HCEC 1CT (cell line): Measurements from ENCODE around the gene CES5A.
A peak's percentile ranks its signal among the peaks of the same experiment; 100 is the strongest.
"Not testable (repeated sequence)": the region's sequence is repeated elsewhere in the genome, so short reads cannot be mapped to it uniquely, and the experiment has no call there.

Experiments
- DNase-seq: peaks from one replicate; pipeline ENCODE4 v3.0.0-alpha.2; 2017

Gene CES5A

DNA sequence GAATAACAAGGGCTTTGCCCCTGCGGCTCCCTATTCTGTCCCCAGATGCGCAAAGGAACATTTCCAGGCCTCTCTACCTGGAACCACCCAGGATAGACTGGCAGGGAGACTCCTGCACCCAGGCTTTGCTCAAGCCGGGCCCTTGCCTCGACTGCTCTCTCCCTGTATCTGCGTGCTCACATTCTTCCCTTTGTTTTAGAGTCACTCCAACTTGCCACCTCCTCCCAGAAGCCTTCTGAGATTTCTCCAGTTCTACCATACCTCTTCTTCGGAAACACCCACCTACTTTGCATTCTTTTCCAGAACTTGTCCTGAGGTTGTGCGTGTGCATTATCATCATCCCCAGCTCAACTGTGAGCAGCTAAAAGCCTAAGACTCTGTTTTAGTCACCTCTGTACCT, 3.0 kb downstream of the CES5A start:
- no peak for DNase-seq

DNA sequence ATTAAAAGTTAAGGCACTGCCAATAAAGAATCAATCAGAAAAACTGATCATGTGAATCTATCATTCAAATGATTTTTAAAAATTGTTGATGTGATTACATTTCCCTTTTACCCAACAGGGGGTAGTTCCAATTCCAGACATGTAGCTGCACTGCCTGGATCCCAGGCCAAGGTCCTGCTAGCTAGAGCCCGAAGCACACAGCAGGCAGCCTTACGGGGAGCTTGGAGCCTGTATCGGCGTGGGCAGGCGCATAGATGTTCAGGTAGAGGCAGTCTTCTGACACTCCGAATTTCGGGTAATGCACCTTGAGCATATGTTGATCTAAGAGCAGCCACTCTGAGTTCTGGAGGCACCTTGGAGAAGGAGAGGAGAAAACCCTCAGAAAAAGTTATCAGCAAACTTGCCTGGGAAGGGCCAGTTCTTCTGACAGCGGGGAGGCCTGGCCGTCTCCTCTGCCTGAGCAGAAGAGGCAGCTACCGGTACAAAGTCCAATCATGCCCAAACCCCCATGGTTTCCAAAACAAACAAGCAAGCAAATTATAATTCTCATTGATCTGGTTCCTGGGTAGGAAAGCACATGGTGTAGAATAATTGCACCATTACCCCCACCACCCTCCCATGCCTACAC, 3.6 kb downstream of the CES5A start:
- no peak for DNase-seq

GRCh38 chr16:55868980-55869379, 6.2 kb downstream of the CES5A start:
- no peak for DNase-seq

GRCh38 chr16:55868137-55868536, 7.0 kb downstream of the CES5A start:
- no peak for DNase-seq

DNA sequence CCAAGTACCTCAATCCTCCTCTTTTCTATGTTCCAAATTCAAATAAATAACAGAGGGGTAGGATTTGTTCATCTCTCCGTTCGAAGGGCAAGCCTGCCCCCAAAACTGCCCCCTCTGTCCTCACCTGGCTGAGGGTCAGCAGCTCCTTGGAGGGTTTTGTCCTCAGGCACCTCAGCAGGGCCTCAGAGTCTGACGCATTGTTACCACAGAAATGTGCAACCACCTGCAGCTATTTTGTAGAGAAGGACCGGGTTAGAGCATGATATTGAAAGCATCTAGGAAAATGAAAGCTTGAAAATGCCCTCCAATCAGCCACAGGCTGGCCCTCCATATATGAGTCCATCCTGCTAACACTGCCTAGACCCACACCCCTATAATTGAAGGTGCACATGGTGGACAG, 13.9 kb downstream of the CES5A start:
- DNase-seq: no peak

- DNase-seq: not testable (repeated sequence)
These were observed 17.5 kb downstream of the CES5A start for GRCh38 chr16:55857650-55858049.

DNA sequence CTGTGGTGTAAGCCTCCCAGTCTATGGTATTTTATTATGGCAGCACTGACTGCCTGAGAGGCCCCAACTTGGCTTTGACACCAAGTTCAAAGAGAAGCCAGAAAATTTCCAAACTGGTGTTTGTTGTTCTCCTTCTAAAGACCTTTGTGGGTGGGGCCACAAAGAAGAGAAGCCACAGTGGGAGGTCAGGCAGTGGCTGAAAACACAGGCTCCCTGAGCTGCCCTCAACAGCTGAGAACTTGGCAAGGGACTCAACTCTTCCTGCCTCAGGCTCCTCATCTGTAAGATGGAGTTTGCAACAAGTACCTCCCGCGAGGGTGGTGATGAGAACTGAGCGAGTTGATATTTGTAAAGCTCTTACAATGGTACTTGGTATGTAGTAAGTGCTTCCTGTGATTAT, 18.2 kb downstream of the CES5A start:
- DNase-seq: no peak

DNA sequence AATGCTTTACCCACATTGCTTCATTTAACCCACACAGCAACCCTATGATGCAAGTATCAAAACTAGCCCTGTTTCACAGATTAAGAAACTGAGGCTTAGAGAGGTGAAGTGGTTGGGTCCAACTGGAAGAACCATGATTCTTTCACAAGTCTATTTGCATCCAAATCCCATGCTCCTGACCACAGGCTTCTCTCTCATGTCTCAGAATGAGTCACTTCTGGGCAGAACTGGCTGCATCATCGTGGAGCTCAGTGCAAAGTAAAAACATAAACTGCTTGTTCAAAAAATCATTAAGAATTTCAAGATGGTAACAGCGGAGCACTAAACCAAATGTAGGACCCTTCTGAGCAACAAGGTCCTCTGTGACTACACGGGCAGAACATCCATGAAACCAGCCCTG, 22.1 kb downstream of the CES5A start:
- peak; percentile 6 for DNase-seq

GRCh38 chr16:55849536-55849935, 25.6 kb downstream of the CES5A start:
- no peak for DNase-seq

DNA sequence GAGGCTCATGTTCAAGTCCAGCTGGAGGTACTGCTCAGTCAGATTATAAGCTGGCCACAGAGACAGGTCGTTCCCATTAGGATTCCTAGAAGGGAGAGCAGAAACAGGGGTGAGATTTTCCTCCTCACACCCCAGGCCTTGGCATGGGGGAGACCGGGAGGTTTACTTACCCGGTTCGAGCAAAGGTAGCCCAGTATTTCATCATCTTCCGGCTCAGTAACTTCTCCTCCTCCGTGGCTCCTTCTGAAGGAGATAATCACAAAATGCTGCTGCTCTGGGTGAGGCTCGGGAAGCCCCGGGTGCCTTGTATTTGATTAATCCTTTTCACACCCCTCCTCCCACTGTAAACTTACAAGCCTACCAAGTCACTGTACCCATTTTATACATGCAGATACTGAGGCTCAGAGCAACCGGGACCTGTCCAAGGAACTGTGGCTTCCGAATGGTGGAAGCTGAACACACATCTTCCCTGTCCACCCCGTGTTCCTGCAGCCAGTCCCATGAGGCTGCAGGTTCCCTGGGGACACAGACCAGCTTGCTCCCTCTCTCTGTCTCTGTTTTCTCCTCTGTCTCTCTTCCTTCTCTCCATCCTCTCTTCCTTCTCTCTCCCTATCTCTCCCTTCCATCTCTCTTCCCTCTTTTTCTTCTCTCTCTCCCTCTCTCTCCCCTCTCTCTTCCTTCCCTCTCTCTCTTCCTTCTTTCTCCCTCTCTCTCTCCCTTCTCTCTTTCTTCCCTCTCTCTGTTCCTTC, 28.4 kb downstream of the CES5A start:
- no peak for DNase-seq

- no peak for DNase-seq
These were observed 32.1 kb downstream of the CES5A start for GRCh38 chr16:55843105-55843395.

- peak; percentile 47 for DNase-seq
These were observed 32.6 kb downstream of the CES5A start for GRCh38 chr16:55842369-55843104.

DNA sequence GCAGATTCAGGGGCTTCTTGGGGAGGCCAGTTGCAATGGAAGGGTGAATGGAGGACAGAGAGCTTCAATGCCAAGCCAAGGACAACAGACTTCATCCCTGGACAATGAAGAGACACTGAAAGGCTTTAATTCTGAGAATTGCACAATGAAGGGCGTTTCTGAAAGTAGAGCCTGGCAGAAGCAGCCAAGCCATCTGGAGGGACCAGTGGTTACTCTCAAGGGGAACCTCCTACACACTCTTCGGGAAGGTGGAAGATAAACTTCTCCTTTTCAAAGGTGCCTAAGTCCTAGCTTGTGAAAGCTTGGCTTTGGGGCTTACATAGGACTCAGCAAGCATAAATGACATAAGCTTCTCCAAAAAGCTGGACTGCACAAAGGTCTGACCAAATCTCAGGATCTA, 36.1 kb downstream of the CES5A start:
- DNase-seq: no peak

DNA sequence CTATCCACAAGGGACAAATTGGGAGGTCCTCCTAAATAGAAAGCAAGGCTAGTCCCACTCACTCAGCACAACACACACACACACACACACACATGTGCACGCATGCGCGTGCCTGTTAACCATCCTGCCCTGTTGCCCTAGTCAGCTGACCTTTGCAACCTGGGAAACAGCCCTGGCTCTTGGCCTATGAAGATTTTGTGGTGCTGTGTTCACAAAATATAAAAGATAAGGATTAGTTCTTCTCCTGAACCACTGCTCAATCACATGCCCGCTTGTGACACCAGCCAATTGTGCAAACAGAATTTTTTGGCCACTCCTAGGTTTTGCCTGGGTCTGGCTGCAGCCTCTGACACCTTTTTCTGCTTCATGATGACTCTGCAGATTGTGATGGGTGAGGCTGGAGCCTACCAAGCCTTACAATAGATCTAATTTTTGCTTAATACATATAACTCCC, 39.0 kb downstream of the CES5A start:
- no peak for DNase-seq

DNA sequence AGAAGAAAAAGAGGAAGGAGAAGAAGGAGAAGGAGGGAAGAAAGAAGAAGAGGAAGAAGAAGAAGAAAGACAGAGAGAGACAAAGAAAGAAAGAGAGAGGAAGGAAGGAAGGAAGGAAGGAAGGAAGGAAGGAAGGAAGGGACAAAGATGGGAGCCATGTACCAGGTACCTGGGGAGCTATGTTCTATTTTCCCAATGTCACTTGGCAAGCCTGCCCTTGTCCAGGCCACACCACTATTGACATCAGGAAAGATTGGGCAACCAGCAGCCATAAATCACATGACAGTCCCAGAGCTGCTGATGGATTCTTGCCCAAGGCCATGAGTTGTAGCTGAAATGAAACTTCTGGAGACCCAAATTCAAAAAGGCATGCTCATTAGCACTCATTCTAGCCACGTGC, 39.6 kb downstream of the CES5A start:
- DNase-seq: no peak

- not testable (repeated sequence) for DNase-seq
These were observed 40.0 kb downstream of the CES5A start for GRCh38 chr16:55835173-55835572.

DNA sequence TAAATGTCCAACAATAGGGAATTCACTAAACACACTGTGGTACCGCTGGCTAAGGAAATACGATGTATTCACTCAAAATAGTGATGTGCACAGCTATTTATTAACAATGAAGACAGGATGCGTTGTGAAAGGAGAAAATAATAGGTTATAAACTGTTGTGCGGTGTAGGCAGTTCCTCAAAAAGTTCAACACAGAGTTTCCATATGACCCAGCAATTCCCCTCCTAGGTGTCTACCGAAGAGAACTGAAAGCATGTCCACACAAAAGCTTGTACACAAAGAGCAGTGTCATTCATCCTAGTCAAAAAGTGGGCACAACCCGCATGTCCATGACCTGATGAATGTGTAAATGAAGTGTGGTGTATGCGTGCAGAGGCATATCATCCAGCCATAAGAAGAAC, 41.1 kb downstream of the CES5A start:
- no peak for DNase-seq

GRCh38 chr16:55832773-55833691, 42.1 kb downstream of the CES5A start, which contains the start of gene CES1:
CES1 (minus strand) TSS chr16:55833096; CDS start chr16:55833055, 41 bp downstream.
- DNase-seq: no peak

- no peak for DNase-seq
These were observed 42.8 kb downstream of the CES5A start for GRCh38 chr16:55832425-55832772.

DNA sequence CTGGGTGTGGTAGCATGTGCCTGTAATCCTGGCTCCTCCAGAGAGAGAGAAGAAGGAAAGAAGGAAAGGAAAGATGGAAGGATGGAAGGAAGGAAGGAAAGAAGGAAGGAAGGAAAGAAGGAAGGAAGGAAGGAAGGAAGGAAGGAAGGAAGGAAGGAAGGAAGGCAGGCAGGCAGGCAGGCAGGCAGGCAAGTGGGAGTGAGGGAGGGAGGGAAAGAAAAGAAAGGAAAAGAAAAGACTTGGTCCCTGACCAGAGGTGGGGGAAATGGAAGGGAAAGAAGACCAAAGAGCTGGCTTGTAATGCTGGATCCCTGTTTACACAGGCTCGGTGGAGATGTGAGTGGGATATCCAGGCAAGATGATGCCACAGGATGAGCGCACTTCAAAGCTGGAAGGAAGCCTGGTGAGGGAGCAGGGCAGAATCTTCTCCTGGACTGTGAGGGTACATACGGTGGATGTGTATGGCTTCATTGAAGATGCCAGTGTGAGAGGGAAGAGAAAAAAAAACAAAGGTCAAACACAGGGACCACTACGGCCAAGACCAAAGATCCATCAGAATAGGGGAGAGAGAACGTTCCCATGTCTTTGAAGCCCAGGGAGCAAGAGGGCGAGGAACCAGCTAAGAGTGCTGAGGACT, 44.4 kb downstream of the CES5A start:
- DNase-seq: no peak

- not testable (repeated sequence) for DNase-seq
These were observed 45.9 kb downstream of the CES5A start for GRCh38 chr16:55829232-55829631.

DNA sequence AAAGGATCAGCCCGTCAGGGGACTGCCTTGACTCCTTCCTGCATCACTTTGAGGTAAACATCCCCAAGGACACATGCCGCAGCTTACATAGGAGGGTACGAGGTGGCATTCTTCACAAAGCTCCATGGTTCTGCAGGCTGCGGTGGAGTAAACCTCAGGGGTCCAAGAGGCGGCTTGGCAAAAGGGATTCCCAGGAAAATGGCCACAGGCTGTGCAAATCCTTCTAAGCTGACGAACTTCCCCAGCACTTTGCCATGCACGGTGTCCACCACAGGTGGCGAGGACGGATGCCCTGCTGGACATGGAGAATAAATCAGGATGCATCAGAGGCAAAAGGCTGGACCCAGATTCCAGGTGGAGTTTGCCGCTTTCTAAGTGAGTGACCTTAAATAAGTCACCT, 46.5 kb downstream of the CES5A start:
- DNase-seq: no peak
